Measurements from ENCODE around the gene RECQL.

RECQL gene

DNA sequence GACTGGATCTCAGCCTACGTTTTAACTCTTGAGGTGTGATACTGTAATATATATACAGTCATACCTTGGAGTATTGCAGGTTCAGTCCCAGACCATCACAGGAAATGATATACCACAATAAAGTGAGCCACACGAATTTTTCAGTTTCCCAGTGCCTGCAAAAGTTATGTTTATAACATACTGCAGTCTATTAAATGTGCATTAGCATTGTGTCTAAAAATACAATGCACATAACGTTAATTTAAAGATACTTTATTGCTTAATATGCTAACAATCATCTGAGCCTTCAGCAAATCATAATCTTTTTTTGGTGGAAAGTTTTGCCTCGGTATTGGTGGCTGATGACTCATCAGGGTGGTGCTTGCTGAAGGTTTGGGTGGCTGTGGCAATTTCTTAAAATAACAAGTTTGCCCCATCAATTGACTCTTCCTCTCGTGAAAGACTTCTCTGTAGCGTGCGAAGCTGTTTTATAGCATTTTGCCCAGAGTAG, 45.1 kb downstream of the RECQL start:
- no peak for DNase-seq
- Histone ChIP-seq H3K36me3 (ENCODE audit: control insufficient read depth in 4 of 4, insufficient read depth in 4 of 4, low read length in 3 of 4) (peaks cover 7 to 38% (median 22%) of the 10 kb centered on the region in 4 experiments), H3K4me3 (ENCODE audit: control insufficient read depth in 1 of 7, extremely low read depth in 1 of 7, insufficient read depth in 4 of 7, low read depth in 2 of 7, low read length in 6 of 7) (no peak overlapping the region), H3K27ac (ENCODE audit: insufficient read depth in 1 of 2, low read depth in 1 of 2, low read length in 2 of 2, poor library complexity in 1 of 2, severe bottlenecking in 2 of 2) (no peak overlapping the region), H3K4me1 (ENCODE audit: control extremely low read depth in 1 of 4, control insufficient read depth in 4 of 4, insufficient read depth in 4 of 4, low read length in 3 of 4) (no peaks in the 10 kb centered on the region), H3K9me3 (ENCODE audit: control extremely low read depth in 1 of 5, control insufficient read depth in 4 of 5, insufficient read depth in 2 of 5, low read depth in 1 of 5, low read length in 4 of 5) (no peaks in the 10 kb centered on the region), H3K27me3 (replicated peaks in 2 of 5; ENCODE audit: control insufficient read depth in 4 of 5, insufficient read depth in 5 of 5, low read length in 4 of 5) (no peaks in the 10 kb centered on the region)
- 67% methylated on average over 3 of the region's 7 CpGs for WGBS (ENCODE audit: insufficient coverage)
- POLR2A ChIA-PET, result no interaction called here
- CTCF ChIA-PET, result no interaction called here

DNA sequence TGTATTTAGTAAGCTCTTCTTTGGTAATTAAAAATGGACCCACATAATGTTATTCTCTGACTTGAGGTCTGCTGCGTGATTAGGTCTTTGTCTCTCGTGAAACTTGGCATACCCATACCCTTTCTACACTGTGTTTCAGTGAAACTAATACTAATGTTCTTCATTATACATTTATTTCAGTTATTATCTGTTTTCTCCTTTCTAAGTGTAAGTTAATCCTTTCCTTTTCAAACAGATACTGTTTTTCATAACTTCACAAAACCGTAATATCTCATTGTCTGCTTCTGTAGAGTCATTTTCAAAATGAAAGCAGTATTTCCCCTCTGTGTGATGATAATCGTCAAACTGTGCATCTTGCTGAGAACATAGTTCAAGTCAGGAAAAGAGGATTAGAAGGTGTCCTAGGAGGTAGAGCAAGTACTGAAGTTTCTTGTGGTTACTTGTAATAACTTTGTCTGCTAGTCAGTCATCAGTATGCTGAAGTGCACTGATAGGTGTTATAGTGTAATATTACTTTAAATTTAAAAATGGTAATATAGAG, 48.1 kb downstream of the RECQL start:
- H3K4me1 ChIP-seq (ENCODE audit: control extremely low read depth in 1 of 4, control insufficient read depth in 4 of 4, insufficient read depth in 4 of 4, low read length in 3 of 4), result no peaks in the 10 kb centered on the region
- no peaks in the 10 kb centered on the region for H3K27me3 ChIP-seq (replicated peaks in 2 of 5; ENCODE audit: control insufficient read depth in 4 of 5, insufficient read depth in 5 of 5, low read length in 4 of 5)
- no peak overlapping the region for H3K4me3 ChIP-seq (ENCODE audit: control insufficient read depth in 1 of 7, extremely low read depth in 1 of 7, insufficient read depth in 4 of 7, low read depth in 2 of 7, low read length in 6 of 7)
- H3K9me3 ChIP-seq (ENCODE audit: control extremely low read depth in 1 of 5, control insufficient read depth in 4 of 5, insufficient read depth in 2 of 5, low read depth in 1 of 5, low read length in 4 of 5), result no peaks in the 10 kb centered on the region
- H3K36me3 ChIP-seq (ENCODE audit: control insufficient read depth in 4 of 4, insufficient read depth in 4 of 4, low read length in 3 of 4), result peaks cover 7 to 29% (median 22%) of the 10 kb centered on the region in 4 experiments
- CTCF ChIA-PET, result no interaction called here
- WGBS (ENCODE audit: insufficient coverage), result 100% methylated on average over 1 of the region's 4 CpGs
- POLR2A ChIA-PET, result no interaction called here
- H3K27ac ChIP-seq (ENCODE audit: insufficient read depth in 1 of 2, low read depth in 1 of 2, low read length in 2 of 2, poor library complexity in 1 of 2, severe bottlenecking in 2 of 2), result no peak overlapping the region
- no peak for DNase-seq

DNA sequence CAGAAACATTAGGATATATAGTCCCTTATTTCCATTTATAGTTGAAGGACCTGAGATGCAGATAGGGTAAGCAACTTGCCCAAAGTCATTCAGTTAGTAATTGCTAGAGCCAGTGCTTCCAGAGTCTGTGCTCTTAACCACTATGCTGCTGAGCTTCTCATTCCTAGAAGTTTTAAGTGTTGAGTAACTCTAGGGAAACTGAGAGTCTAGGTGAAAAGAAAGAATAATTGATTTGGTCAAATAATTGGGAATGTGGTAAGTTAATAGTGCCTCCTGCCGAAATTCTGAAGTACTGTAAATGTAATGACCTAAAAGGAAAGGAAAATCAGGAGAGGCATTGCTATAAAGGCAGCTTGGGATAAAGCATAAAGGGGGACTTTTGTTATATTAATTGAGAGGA, 49.9 kb downstream of the RECQL start:
- no peak overlapping the region for H3K4me3 ChIP-seq (ENCODE audit: control insufficient read depth in 1 of 7, extremely low read depth in 1 of 7, insufficient read depth in 4 of 7, low read depth in 2 of 7, low read length in 6 of 7)
- no peaks in the 10 kb centered on the region for H3K9me3 ChIP-seq (ENCODE audit: control extremely low read depth in 1 of 5, control insufficient read depth in 4 of 5, insufficient read depth in 2 of 5, low read depth in 1 of 5, low read length in 4 of 5)
- ChIA-PET POLR2A (no interaction called here), CTCF (interaction anchor here (1.0 to 1.4 kb wide), 2 partner anchors 14 to 203 kb away, joined by 3 read pairs; partner anchors contain the start of gene PYROXD1)
- no peaks in the 10 kb centered on the region for H3K27me3 ChIP-seq (replicated peaks in 2 of 5; ENCODE audit: control insufficient read depth in 4 of 5, insufficient read depth in 5 of 5, low read length in 4 of 5)
- peaks cover 9 to 26% (median 13%) of the 10 kb centered on the region in 4 experiments for H3K36me3 ChIP-seq (ENCODE audit: control insufficient read depth in 4 of 4, insufficient read depth in 4 of 4, low read length in 3 of 4)
- H3K27ac ChIP-seq (ENCODE audit: insufficient read depth in 1 of 2, low read depth in 1 of 2, low read length in 2 of 2, poor library complexity in 1 of 2, severe bottlenecking in 2 of 2), result no peak overlapping the region
- no peak for DNase-seq
- H3K4me1 ChIP-seq (ENCODE audit: control extremely low read depth in 1 of 4, control insufficient read depth in 4 of 4, insufficient read depth in 4 of 4, low read length in 3 of 4), result no peaks in the 10 kb centered on the region
- 14% methylated on average over 1 of the region's 1 CpG for WGBS (ENCODE audit: insufficient coverage)

DNA sequence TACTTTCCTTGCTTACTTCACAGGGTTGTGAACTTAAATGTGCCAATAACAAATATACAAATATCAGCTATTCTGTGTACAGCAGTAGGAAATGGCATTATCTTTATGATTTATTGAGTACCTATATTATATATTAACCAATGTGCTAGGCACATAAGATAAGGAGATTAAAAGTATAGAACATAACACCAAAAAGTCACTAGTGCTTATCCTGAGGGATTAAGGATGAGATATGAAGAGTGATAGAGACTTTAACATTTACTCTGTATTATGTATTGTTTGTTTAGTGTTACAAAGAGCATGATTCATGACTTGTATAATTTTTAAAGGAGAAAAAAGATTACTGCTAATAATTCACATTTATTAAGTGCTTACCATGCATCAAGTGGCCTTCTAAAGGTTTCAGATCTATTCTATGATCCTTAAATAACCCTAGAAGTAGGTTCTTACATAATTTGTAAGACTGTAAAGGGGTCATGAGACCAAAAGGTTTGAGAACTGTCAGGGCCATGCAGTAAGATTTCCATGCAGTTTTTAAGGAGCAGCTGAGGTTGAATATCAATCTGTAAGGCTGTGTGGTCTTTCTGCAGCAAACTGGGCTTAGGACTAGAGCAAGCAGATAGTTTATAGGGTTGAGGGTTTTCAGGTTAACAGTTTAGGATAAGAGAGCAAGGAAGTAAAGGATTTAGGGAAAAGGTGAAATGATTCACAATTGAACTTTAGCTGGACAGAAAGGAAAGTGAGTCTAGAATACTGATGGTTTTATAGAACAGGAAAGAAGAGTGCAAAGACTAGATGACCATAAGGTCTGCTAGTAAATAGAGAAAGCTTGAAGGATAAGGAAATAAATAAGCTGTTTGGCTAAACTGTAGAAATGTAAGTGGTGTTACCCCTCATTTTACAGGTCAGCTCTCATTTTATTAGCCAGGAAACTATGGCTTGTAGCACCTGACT, 57.0 kb downstream of the RECQL start:
- POLR2A ChIA-PET, result no interaction called here
- no peak for DNase-seq
- Histone ChIP-seq H3K27ac (ENCODE audit: insufficient read depth in 1 of 2, low read depth in 1 of 2, low read length in 2 of 2, poor library complexity in 1 of 2, severe bottlenecking in 2 of 2) (no peak overlapping the region), H3K9me3 (ENCODE audit: control extremely low read depth in 1 of 5, control insufficient read depth in 4 of 5, insufficient read depth in 2 of 5, low read depth in 1 of 5, low read length in 4 of 5) (no peaks in the 10 kb centered on the region), H3K4me1 (ENCODE audit: control extremely low read depth in 1 of 4, control insufficient read depth in 4 of 4, insufficient read depth in 4 of 4, low read length in 3 of 4) (no peaks in the 10 kb centered on the region), H3K36me3 (ENCODE audit: control insufficient read depth in 4 of 4, insufficient read depth in 4 of 4, low read length in 3 of 4) (peaks cover 5 to 37% (median 17%) of the 10 kb centered on the region in 4 experiments), H3K27me3 (replicated peaks in 2 of 5; ENCODE audit: control insufficient read depth in 4 of 5, insufficient read depth in 5 of 5, low read length in 4 of 5) (no peaks in the 10 kb centered on the region), H3K4me3 (ENCODE audit: control insufficient read depth in 1 of 7, extremely low read depth in 1 of 7, insufficient read depth in 4 of 7, low read depth in 2 of 7, low read length in 6 of 7) (no peak overlapping the region)
- CTCF ChIA-PET, result no interaction called here

DNA sequence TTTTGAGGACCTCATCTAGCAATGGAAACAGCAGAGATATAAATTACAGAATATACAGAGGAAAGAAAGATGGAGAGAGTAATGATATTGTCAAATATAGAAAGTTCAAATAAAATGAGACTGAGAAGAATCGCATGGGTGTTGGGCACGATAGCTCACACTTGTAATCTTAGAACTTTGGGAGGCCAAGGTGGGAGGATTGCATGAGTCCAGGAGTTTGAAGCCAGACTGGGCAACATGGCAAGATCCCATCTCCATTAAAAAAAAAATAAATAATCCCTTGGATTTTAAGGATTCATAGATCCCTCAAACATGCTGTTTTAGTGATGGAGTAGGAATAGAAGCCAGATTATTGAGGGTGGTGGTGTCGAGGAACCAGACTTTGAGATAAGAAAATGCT, 62.1 kb downstream of the RECQL start:
- POLR2A ChIA-PET, result no interaction called here
- peaks cover 0 to 3% (median 0%) of the 10 kb centered on the region in 5 experiments for H3K9me3 ChIP-seq (ENCODE audit: control extremely low read depth in 1 of 5, control insufficient read depth in 4 of 5, insufficient read depth in 2 of 5, low read depth in 1 of 5, low read length in 4 of 5)
- no peak overlapping the region for H3K27ac ChIP-seq (ENCODE audit: insufficient read depth in 1 of 2, low read depth in 1 of 2, low read length in 2 of 2, poor library complexity in 1 of 2, severe bottlenecking in 2 of 2)
- H3K36me3 ChIP-seq (ENCODE audit: control insufficient read depth in 4 of 4, insufficient read depth in 4 of 4, low read length in 3 of 4), result peaks cover 5 to 13% (median 9%) of the 10 kb centered on the region in 4 experiments
- DNase-seq, result no peak
- CTCF ChIA-PET, result no interaction called here
- peaks cover 0 to 3% (median 0%) of the 10 kb centered on the region in 5 experiments for H3K27me3 ChIP-seq (replicated peaks in 2 of 5; ENCODE audit: control insufficient read depth in 4 of 5, insufficient read depth in 5 of 5, low read length in 4 of 5)
- 100% methylated on average over 2 of the region's 3 CpGs for WGBS (ENCODE audit: insufficient coverage)
- peaks cover 0 to 16% (median 2%) of the 10 kb centered on the region in 4 experiments for H3K4me1 ChIP-seq (ENCODE audit: control extremely low read depth in 1 of 4, control insufficient read depth in 4 of 4, insufficient read depth in 4 of 4, low read length in 3 of 4)
- H3K4me3 ChIP-seq (ENCODE audit: control insufficient read depth in 1 of 7, extremely low read depth in 1 of 7, insufficient read depth in 4 of 7, low read depth in 2 of 7, low read length in 6 of 7), result peak overlapping the region in 1 of 7 experiments; percentile 3

DNA sequence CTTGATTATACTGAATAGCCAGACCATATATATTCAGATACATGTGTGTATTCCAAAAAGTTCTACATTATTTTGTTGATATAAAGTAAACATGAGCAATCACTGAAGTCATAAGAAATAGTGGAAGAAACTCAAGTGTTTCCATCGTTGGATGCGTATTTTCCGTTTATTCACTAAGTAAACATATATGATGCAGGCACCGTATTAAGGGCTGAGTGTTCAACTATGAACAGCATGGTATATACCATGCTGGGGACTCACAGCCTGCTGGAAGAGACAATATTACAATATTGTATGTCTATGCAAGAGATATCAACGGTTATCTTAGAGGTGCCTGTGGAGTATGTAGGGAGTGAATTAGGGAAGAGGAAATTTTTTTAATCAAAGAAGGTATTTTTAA, 62.8 kb downstream of the RECQL start:
- Histone ChIP-seq H3K27ac (ENCODE audit: insufficient read depth in 1 of 2, low read depth in 1 of 2, low read length in 2 of 2, poor library complexity in 1 of 2, severe bottlenecking in 2 of 2) (peak overlapping the region in 1 of 2 experiments; percentile 88), H3K9me3 (ENCODE audit: control extremely low read depth in 1 of 5, control insufficient read depth in 4 of 5, insufficient read depth in 2 of 5, low read depth in 1 of 5, low read length in 4 of 5) (peaks cover 0 to 3% (median 0%) of the 10 kb centered on the region in 5 experiments), H3K4me1 (ENCODE audit: control extremely low read depth in 1 of 4, control insufficient read depth in 4 of 4, insufficient read depth in 4 of 4, low read length in 3 of 4) (peaks cover 0 to 16% (median 2%) of the 10 kb centered on the region in 4 experiments), H3K36me3 (ENCODE audit: control insufficient read depth in 4 of 4, insufficient read depth in 4 of 4, low read length in 3 of 4) (peaks cover 5 to 13% (median 9%) of the 10 kb centered on the region in 4 experiments), H3K27me3 (replicated peaks in 2 of 5; ENCODE audit: control insufficient read depth in 4 of 5, insufficient read depth in 5 of 5, low read length in 4 of 5) (peaks cover 0 to 3% (median 0%) of the 10 kb centered on the region in 5 experiments), H3K4me3 (ENCODE audit: control insufficient read depth in 1 of 7, extremely low read depth in 1 of 7, insufficient read depth in 4 of 7, low read depth in 2 of 7, low read length in 6 of 7) (peak overlapping the region in 5 of 7 experiments; percentile 86 to 99 (median 97))
- no CpG with 5 or more reads among the region's 5 CpGs for WGBS (ENCODE audit: insufficient coverage)
- ChIA-PET POLR2A (no interaction called here), CTCF (interaction anchor here (1.5 to 1.7 kb wide), 2 partner anchors 82 to 143 kb away, joined by 3 to 5 read pairs; no protein-coding TSS in a partner anchor)
- no peak for DNase-seq

DNA sequence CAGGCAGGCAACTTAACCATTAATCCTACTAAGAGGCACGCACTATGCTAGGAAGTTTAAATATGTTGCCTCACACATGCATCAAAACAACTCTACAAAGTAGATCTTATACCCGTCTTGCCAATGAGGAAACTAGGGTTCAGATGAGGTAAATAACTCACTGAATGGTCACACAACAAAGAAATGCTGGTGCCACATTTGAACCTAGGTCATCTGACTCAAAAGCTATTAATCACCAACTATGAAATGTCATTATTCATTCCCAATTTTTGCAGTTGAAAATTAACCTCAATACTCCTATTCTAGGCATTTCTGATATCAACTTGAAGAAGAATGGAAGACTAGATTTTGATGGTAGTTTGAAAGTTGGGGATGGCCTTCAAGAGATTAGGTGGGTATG, 66.7 kb downstream of the RECQL start:
- peaks cover 0 to 3% (median 0%) of the 10 kb centered on the region in 5 experiments for H3K9me3 ChIP-seq (ENCODE audit: control extremely low read depth in 1 of 5, control insufficient read depth in 4 of 5, insufficient read depth in 2 of 5, low read depth in 1 of 5, low read length in 4 of 5)
- CTCF ChIA-PET, result no interaction called here
- DNase-seq, result no peak
- H3K4me3 ChIP-seq (ENCODE audit: control insufficient read depth in 1 of 7, extremely low read depth in 1 of 7, insufficient read depth in 4 of 7, low read depth in 2 of 7, low read length in 6 of 7), result no peak overlapping the region
- WGBS (ENCODE audit: insufficient coverage), result 89% methylated on average over 1 of the region's 2 CpGs
- H3K27me3 ChIP-seq (replicated peaks in 2 of 5; ENCODE audit: control insufficient read depth in 4 of 5, insufficient read depth in 5 of 5, low read length in 4 of 5), result peaks cover 0 to 3% (median 0%) of the 10 kb centered on the region in 5 experiments
- H3K36me3 ChIP-seq (ENCODE audit: control insufficient read depth in 4 of 4, insufficient read depth in 4 of 4, low read length in 3 of 4), result no peaks in the 10 kb centered on the region
- no peak overlapping the region for H3K27ac ChIP-seq (ENCODE audit: insufficient read depth in 1 of 2, low read depth in 1 of 2, low read length in 2 of 2, poor library complexity in 1 of 2, severe bottlenecking in 2 of 2)
- POLR2A ChIA-PET, result no interaction called here
- peaks cover 0 to 16% (median 2%) of the 10 kb centered on the region in 4 experiments for H3K4me1 ChIP-seq (ENCODE audit: control extremely low read depth in 1 of 4, control insufficient read depth in 4 of 4, insufficient read depth in 4 of 4, low read length in 3 of 4)

Data from common myeloid progenitor, CD34-positive (primary cell).